D721Med (cell line): Measurements from ENCODE around the gene ACAA2.

Experiments
- DNase-seq: peaks from one replicate; pipeline ENCODE4 v3.0.0; 2011; ENCODE audit warnings: low spot score; ENCODE audit not compliant: insufficient read length
- FAIRE-seq: peaks from 2 replicates; lab custom pipeline; 2011; peaks lifted over from hg19 to GRCh38; lab: Jason Lieb, UNC
- CTCF ChIP-seq: IDR thresholded peaks from 2 replicates; pipeline ENCODE4 v1.5.1; 2012; ENCODE audit warnings: mild to moderate bottlenecking, control low read depth; ENCODE audit not compliant: insufficient read depth; ENCODE audit errors: missing control alignments

The ACAA2 gene, protein sequence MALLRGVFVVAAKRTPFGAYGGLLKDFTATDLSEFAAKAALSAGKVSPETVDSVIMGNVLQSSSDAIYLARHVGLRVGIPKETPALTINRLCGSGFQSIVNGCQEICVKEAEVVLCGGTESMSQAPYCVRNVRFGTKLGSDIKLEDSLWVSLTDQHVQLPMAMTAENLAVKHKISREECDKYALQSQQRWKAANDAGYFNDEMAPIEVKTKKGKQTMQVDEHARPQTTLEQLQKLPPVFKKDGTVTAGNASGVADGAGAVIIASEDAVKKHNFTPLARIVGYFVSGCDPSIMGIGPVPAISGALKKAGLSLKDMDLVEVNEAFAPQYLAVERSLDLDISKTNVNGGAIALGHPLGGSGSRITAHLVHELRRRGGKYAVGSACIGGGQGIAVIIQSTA

DNA sequence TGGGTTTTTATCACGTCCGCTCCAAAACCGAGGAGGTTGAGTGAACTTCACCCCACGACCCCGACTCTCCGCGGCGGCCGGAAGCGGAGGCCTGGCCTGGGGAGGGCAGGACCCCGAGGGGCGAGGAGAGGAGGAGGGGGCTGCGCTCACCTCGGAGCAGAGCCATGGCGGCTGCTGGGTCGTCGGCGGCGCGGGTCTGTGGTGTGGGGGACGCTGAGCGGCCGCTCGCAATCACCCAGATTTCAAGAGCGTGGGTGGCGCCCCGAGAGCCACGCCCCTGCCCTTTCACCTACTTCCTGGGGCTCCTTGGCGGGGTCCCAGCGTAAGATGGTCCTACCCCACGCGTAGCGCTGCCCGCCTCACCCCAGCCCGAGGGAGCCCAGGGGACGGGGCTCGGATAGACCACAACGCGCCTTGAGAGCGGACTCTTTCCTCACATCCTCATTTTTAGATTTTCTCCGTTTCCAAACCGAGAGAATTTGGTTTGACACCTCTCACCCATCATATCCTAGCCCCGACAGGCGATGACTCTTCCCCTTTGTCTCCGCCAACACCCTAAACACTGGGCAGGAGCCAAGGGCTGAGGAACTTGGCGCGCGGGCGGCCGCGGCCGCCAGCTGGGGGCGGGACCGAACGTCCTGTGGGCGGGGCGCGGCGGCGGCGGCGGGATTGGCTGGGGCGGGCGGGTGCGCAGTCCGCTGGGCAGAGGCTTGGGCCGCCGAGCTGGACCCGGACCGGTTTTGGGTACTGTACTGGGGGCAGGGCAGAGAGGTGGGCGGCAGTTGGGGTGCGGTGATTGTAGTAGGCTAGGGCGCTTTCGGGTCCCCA is at the start of gene ACAA2:
ACAA2 (minus strand) TSS at position 215 of the 828 bp plus-strand sequence; CDS start at position 166, 49 bp downstream.
- FAIRE-seq: no peak
- no peak for TF ChIP-seq CTCF
- peak; percentile 24 for DNase-seq

- DNase-seq (no peak), FAIRE-seq (no peak)
- TF ChIP-seq CTCF: no peak
Observed at GRCh38 chr18:49862656-49863385, 49.5 kb upstream of the ACAA2 start.

DNA sequence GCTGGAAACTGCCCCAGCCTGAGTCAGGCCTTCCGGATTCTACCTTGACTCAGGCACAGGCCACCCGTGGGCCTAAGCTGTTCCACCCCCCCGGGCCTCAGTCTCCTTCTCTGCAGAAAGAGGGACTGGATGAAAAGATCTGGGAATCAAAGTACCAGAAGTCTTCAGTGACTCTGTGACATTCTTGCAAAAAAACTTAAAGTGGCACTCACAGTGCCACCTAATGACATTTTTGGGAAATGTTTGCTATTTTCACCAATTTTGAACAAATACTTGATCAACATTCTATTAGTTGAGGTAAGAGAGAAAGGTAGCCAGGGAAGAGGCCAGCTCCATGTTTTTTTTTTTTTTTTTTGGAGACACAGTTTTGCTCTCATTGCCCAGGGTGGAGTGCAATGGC is 48.3 kb upstream of the ACAA2 start:
- no peak for DNase-seq
- peak; percentile 34 for TF ChIP-seq CTCF
- FAIRE-seq: no peak

DNA sequence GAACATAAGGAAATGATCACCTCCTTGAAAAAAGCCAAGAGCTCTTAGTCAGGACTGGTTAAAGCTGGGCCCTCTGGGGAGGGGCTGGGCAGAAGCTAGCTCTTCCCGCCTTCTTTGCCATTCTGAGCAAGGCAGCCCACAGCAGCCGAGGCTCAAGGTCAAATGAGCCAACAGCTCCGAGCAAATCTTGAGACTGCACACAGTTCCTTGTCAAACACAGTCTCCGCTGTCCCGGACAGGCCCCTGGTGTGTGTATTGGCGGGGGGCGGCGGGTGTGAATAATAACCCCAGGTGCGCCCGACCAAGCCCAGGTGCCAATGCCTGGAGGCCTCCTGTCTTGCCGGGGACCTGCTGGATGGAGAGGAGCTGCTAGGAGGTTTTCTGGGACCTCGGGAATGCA is 46.4 kb upstream of the ACAA2 start:
- FAIRE-seq: no peak
- no peak for TF ChIP-seq CTCF
- DNase-seq: no peak

DNA sequence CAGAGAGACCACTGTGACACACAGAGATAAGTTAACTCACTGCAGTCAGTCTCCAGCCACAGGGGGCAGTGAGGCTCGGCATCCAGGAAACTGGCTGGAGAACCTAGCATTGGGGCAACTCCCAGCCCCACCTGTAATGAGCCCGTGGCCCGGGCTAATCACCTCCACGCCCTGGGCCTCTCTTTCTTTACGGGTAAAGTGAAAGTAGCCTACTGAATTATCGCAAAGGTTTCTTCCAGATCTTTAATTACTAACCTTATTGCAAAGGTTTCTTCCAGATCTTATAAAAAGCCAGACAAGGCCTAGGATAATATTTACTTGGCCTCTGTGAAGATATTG is 45.7 kb upstream of the ACAA2 start:
- TF ChIP-seq CTCF: no peak
- no peak for FAIRE-seq
- no peak for DNase-seq

- peak; percentile 80 for DNase-seq
- FAIRE-seq: peak; percentile 93
- peak; percentile 96 for TF ChIP-seq CTCF
Observed at GRCh38 chr18:49858309-49859020, 45.1 kb upstream of the ACAA2 start.
